ENCODE data around the gene SHANK2. TPM values are rescaled to one million over a fixed set of nuclear protein-coding genes. Genes with fewer than 3 reads are reported as not detected.
A peak's percentile ranks its signal among the peaks of the same experiment; 100 is the strongest.

SHANK2 gene
- total RNA-seq, 1 experiment from 2014 or later, result 23.8 TPM

DNA sequence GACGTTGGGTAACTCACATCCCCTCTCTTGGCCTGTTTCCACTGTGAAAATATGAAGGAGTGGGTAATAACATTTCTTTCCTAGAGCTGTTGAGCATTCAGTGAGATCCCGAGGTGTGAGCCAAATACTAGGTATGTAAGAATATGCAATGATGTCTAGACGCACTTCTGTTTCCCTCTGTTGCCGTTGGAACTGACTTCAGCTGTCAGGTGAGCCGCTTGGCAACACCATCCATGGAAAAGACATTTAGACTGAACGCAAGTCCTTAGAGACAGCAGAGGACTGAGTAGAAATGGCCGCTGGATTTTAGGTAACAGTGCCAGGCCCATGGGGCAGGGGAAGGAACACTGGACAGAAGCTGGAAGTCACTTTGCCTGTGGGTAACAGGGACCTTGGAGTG lies 29.5 kb upstream of the SHANK2 start:
- Histone ChIP-seq H4K91ac (ENCODE audit: insufficient read length, low read depth, low read length) (no peak overlapping the region), H3K9ac (ENCODE audit: extremely low read depth, insufficient read length, low read length) (no peak overlapping the region), H2BK15ac (ENCODE audit: low read depth, low read length) (no peak overlapping the region), H2BK120ac (ENCODE audit: low read depth, low read length, poor library complexity, severe bottlenecking) (no peak overlapping the region), H3K23ac (ENCODE audit: insufficient read length, low read depth, low read length) (no peak overlapping the region), H3K14ac (ENCODE audit: insufficient read depth, low read length) (no peak overlapping the region), H3K79me1 (ENCODE audit: insufficient read depth, low read depth, low read length, poor library complexity, severe bottlenecking) (no peaks in the 10 kb centered on the region), H3K23me2 (ENCODE audit: insufficient read length, low read depth, low read length, poor library complexity, severe bottlenecking) (no peaks in the 10 kb centered on the region), H3K9me3 (ENCODE audit: control insufficient read depth, low read depth, low read length) (no peaks in the 10 kb centered on the region), H3K18ac (ENCODE audit: insufficient read length, low read depth, low read length) (no peak overlapping the region), H2BK12ac (ENCODE audit: insufficient read length, low read depth, low read length) (no peak overlapping the region), H3K4me1 (ENCODE audit: insufficient read depth, low read length) (no peaks in the 10 kb centered on the region; the same call in 1 of the 2 replicates), H3K4ac (ENCODE audit: low read depth, low read length) (no peak overlapping the region), H4K5ac (ENCODE audit: insufficient read length, low read depth, low read length) (no peak overlapping the region), H2BK20ac (ENCODE audit: low read depth, low read length, poor library complexity, severe bottlenecking) (no peak overlapping the region), H3K79me2 (ENCODE audit: insufficient read depth, low read length) (no peaks in the 10 kb centered on the region), H2AFZ (ENCODE audit: low read length) (no peak overlapping the region), H3K4me2 (ENCODE audit: insufficient read depth, insufficient read length, low read length) (no peak overlapping the region), H4K8ac (replicated peaks; ENCODE audit: insufficient read length, low read depth, low read length) (no peak overlapping the region), H3T11ph (ENCODE audit: low read length) (no peak overlapping the region), H3K27me3 (ENCODE audit: insufficient read depth, low read length) (no peaks in the 10 kb centered on the region), H4K20me1 (ENCODE audit: control insufficient read depth, insufficient read depth, insufficient read length) (no peaks in the 10 kb centered on the region), H2AK5ac (ENCODE audit: insufficient read length, low read length) (no peak overlapping the region), H2BK5ac (ENCODE audit: insufficient read length, low read length) (no peak overlapping the region), H3K56ac (ENCODE audit: insufficient read length, low read depth, low read length) (no peak overlapping the region), H3K27ac (ENCODE audit: insufficient read length, low read depth, low read length) (no peak overlapping the region)
- Mint-ChIP-seq H3K9me3 (peaks cover 0 to 2% of the 10 kb centered on the region in 2 experiments; a peak in 2 of 5 replicates), H3K36me3 (ENCODE audit: insufficient read depth in 1 of 3, low read depth in 3 of 3) (no peaks in the 10 kb centered on the region), H3K27me3 (ENCODE audit: low read depth) (peaks cover 10% of the 10 kb centered on the region; the same call in 1 of the 2 replicates), H3K4me3 (no peak overlapping the region), H3K4me1 (peaks cover 12 to 20% of the 10 kb centered on the region in 2 experiments), H3K27ac (no peak overlapping the region)
- TF ChIP-seq, protein P1, sequence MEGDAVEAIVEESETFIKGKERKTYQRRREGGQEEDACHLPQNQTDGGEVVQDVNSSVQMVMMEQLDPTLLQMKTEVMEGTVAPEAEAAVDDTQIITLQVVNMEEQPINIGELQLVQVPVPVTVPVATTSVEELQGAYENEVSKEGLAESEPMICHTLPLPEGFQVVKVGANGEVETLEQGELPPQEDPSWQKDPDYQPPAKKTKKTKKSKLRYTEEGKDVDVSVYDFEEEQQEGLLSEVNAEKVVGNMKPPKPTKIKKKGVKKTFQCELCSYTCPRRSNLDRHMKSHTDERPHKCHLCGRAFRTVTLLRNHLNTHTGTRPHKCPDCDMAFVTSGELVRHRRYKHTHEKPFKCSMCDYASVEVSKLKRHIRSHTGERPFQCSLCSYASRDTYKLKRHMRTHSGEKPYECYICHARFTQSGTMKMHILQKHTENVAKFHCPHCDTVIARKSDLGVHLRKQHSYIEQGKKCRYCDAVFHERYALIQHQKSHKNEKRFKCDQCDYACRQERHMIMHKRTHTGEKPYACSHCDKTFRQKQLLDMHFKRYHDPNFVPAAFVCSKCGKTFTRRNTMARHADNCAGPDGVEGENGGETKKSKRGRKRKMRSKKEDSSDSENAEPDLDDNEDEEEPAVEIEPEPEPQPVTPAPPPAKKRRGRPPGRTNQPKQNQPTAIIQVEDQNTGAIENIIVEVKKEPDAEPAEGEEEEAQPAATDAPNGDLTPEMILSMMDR (conservative IDR thresholded peaks at IDR 0.05), result no peak
- DNase-seq, result peak; percentile 10
- WGBS (ENCODE audit: extremely low coverage, insufficient read length, low lambda C conversion rate), result no CpG with 5 or more reads among the region's 7 CpGs

Data from H9 (cell line).